GM12872 (cell line): ENCODE results near the gene ANXA8.

ENCODE experiments used
- CTCF ChIP-seq: IDR thresholded peaks from 3 replicates; pipeline ENCODE4 v1.5.1; 2011; ENCODE audit warnings: low read depth, mild to moderate bottlenecking, low read length, moderate library complexity; ENCODE audit not compliant: insufficient read depth

Gene ANXA8

DNA sequence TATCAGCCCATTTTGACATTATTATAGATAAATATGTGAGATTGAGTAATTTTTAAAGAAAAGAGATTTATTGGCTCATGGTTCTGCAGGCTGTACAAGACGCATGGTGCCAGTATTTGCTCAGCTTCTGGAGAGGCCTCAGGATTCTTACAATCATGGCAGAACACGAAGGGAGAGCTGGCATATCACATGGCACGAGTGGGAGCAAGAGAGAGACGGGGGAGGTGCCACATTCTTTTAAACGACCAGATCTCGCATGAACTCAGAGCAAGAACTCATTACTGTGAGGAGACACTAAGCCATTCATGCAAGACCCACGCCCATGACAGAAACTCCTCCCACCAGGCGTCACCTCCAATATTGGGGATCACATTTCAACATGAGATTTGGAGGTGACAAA, 59.7 kb downstream of the ANXA8 start:
- TF ChIP-seq CTCF, result no peak

DNA sequence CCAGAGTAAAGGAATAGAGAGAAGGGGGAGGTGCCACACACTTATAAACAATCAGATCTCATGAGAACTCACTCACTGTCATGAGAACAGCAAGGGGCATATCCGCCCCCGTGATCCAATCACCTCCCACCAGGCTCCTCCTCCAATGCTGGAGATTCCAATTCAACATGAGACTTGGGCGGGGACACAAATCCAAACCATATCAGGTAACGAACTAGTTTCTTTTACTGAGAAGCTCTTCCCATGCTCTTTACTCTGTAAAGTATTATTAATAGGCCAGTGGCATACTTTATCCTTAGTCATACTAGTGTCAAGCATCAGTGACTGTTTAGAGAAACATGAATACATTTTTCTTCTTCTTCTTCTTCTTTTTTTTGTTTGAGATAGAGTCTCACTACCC, 60.4 kb downstream of the ANXA8 start:
- TF ChIP-seq CTCF, result no peak

- no peak for TF ChIP-seq CTCF
Measured at GRCh38 chr10:47421057-47421952, 62.6 kb downstream of the ANXA8 start.

DNA sequence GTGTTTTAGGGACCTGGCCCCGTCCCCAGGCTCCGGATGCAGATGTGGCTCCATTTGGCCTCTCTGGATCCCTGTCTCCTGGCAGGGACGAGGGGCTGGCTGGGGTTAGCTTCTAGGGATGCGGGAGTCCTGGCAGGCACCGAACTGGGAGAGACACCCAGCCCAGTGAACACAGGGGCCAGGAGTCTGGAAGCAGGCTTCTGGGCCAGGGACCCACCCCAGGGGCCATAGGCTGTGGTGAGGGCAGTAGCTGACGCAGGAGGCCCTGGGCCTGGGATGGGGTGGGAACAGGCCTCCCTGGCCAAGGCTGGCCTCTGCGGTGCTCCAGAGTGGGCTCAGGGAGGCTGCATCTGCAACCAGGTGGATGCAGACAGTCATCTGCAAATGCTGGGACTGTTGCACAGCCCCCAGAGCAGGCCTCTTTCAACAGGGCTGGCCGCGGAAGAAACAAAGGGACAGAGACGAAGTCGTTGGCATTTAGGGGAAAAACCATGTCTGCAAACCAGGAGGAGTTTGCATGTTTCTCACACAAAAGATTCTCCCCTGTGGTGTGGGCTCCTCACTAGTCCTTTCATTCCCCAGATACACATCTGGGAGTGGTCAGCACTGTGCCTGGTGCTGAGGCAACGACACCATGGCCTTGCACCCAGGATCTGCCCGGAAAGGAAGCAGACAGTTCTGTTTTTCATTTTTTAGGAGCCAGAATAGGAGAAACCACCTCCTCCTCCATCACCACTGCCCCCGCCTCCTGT, 63.4 kb downstream of the ANXA8 start:
- no peak for TF ChIP-seq CTCF

DNA sequence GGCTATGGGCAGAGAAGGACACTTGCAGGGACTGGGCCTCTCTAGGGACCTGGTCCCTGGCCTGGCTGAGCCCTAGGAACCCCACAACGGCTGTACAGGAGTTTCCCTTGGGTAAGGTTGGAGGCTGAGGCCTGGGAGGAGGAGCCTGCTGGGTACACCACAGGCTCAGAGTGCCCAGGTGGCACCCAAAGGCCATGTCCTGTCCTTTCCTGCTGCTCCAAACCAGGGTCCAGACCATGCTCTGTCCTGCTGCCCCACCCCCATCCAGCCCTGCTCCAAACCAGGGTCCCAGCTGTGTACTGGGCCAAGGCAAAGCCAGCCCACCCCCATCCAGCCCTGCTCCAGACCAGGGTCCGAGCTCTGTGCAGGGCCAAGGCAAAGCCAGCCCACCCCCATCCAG, 64.5 kb downstream of the ANXA8 start:
- no peak for TF ChIP-seq CTCF

DNA sequence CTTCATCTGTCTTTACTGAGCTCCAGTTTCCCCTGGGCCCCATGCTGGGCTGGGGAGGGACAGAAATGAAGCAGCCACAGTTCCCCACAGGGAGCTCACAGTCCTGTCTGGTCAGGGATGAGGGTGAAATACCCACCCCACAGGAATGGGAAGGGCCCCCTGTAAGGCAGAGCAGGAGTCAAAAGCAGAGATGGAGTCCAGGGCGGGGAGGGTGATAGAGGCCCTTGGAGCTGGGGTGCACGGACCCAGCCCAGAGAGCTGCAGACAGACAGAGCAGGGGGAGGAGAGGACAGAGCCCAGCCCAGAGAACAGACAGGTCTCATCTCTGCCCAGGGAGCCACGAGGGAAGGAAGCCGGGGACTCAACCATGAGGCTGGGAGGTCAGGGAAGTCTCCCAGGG, 64.9 kb downstream of the ANXA8 start:
- no peak for TF ChIP-seq CTCF

GRCh38 chr10:47418321-47418720, 65.6 kb downstream of the ANXA8 start:
- no peak for TF ChIP-seq CTCF
